Middle frontal gyrus (tissue), 1 donor: ENCODE results near the gene OR51B4.
"Not testable (repeated sequence)": the region's sequence is repeated elsewhere in the genome, so short reads cannot be mapped to it uniquely, and the experiment has no call there.

ENCODE experiments used
- DNase-seq: peaks from one replicate; pipeline ENCODE4 v3.0.0-alpha.2; 2015; ENCODE audit warnings: low spot score; ENCODE audit errors: extremely low spot score

The OR51B4 gene

GRCh38 chr11:5294342-5294995, 7.3 kb downstream of the OR51B4 start:
- DNase-seq = not testable (repeated sequence)

GRCh38 chr11:5293028-5293427, 8.7 kb downstream of the OR51B4 start:
- DNase-seq = no peak

GRCh38 chr11:5291207-5291838, 10.4 kb downstream of the OR51B4 start:
- no peak for DNase-seq

- DNase-seq = no peak
These were observed 11.6 kb downstream of the OR51B4 start for GRCh38 chr11:5290106-5290505.

- DNase-seq = no peak
These were observed 12.1 kb downstream of the OR51B4 start for GRCh38 chr11:5289696-5290095.

DNA sequence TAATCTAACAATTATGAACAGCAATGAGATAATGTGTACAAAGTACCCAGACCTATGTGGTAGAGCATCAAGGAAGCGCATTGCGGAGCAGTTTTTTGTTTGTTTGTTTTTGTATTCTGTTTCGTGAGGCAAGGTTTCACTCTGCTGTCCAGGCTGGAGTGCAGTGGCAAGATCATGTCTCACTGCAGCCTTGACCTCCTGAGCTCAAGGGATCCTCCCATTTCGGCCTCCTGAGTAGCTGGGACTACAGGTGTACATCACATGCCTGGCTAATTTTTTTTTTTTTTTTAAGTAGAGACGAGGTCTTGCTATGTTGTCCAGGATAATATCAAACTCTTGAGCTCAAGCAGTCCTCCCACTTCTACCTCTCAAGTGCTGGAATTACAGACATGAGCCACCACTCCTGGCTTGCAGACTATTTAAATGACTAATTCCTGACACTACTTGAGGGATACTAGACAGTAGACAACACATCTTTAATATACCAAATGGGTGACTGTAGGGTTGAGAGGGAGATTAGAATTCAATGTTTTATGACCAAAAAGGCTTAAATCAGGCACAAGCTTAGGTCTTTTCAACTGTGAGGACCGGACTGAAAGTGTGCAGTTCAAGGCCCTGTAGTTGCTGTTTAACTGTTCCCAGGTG, 12.7 kb downstream of the OR51B4 start:
- no peak for DNase-seq

DNA sequence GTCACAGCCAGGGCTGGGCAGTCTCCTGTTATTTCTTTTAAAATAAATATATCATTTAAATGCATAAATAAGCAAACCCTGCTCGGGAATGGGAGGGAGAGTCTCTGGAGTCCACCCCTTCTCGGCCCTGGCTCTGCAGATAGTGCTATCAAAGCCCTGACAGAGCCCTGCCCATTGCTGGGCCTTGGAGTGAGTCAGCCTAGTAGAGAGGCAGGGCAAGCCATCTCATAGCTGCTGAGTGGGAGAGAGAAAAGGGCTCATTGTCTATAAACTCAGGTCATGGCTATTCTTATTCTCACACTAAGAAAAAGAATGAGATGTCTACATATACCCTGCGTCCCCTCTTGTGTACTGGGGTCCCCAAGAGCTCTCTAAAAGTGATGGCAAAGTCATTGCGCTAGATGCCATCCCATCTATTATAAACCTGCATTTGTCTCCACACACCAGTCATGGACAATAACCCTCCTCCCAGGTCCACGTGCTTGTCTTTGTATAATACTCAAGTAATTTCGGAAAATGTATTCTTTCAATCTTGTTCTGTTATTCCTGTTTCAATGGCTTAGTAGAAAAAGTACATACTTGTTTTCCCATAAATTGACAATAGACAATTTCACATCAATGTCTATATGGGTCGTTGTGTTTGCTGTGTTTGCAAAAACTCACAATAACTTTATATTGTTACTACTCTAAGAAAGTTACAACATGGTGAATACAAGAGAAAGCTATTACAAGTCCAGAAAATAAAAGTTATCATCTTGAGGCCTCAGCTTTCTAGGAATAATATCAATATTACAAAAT, 13.4 kb downstream of the OR51B4 start:
- DNase-seq = no peak

DNA sequence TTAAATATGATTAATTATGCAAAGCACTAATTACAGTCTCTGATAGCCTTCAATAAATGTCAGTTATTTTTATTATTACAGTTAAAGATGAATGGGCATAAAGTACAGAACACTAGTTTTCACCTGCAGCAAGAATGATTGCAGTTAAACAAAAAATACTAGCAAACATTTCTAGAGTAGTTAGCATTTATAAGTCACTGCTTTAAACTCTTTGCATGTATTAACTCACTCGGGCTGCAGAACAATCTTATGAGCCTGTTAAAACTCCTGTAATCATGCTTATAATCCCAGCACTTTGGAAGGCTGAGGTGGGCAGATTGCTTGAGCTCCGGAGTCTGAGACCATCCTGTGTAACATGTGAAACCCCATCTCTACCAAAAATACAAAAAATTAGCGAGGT, 14.8 kb downstream of the OR51B4 start:
- no peak for DNase-seq

- no peak for DNase-seq
These were observed 15.4 kb downstream of the OR51B4 start for GRCh38 chr11:5286351-5286750.

DNA sequence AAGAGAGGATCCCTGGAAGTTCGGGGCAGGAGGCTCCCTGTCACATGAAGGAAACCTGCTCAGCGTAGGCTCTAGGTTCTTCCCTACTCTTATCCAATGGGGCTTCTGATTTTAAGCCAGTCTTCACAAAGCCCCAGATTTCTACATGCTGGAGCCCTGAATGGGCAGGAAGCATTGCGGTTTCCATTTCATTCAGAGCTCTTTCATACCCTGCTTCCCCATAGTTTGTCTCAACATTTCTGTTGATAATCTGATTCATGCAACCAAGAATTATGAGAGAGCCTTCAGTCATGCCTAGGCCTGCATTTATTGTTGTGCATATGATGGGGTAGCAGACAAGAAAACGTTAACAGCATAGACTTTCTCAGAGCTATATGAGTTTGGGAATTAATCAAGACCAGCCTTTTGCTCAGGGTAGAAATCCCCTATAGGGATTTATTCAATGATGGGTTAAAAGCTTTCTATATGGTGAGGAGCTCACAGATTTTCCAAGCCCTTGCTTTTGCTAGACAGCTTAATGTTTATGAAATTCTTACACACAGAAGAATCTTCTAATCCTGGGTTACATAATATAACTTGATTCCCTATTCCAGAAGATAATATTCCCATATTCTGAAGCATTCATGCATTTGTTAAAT, 15.9 kb downstream of the OR51B4 start:
- DNase-seq = no peak

GRCh38 chr11:5284637-5285036, 17.1 kb downstream of the OR51B4 start:
- no peak for DNase-seq

GRCh38 chr11:5283882-5284281, 17.9 kb downstream of the OR51B4 start:
- no peak for DNase-seq

DNA sequence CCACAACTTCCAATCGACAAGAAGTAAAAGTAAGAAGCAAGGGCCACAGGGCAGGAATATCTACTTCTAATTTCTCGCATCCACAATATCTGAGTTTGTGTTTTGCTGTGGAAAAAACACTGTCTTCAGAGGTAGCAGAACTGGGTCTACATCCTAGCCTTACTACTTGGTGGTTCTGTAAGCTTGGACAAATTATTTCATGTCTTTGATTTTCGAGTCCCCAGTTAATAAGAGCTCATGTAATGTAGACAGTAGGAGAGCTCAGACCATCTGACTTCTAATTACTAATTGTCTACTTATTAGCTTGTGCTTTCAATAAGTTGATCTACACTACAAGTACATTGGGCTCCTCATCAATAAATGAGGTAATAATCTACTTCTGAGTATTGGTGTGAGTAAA, 18.7 kb downstream of the OR51B4 start:
- no peak for DNase-seq

DNA sequence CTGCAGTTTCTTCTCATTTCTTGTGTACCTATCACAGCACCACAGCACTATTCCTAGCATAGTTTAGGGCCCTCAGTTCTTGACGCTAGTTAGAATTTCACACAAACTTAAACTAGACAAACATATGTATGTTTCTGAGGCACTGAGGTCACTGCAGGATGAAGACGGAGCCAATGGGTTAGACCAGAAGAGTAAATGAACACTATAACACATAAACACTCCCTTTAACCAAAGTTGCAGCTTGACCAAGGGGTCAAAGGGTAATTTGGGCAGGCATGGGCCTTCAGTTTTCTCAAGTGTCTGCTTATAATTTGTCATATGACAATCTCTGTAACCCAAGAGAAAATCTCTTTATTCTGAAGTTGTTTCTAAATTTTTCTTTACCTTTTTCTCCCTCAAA, 19.1 kb downstream of the OR51B4 start:
- no peak for DNase-seq

DNA sequence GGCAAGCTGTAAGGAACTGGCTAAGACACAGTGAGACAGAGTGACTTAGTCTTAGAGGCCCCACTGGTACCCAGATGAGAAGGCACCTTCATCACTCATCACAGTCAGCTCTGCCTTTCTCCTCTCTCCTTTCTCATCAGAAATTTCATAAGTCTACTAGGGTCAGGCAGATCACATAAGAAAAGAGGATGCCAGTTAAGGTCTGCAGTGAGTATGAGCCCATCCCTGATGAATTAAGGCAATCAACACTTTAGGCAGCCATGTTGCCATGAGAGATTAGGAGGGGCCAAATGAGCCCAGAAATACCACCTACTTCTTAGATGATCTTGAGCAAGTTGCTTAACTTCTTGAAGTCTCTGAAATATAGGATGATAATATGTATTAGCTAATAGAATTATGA, 20.1 kb downstream of the OR51B4 start:
- no peak for DNase-seq

- DNase-seq = no peak
These were observed 21.1 kb downstream of the OR51B4 start for GRCh38 chr11:5280582-5281102.

DNA sequence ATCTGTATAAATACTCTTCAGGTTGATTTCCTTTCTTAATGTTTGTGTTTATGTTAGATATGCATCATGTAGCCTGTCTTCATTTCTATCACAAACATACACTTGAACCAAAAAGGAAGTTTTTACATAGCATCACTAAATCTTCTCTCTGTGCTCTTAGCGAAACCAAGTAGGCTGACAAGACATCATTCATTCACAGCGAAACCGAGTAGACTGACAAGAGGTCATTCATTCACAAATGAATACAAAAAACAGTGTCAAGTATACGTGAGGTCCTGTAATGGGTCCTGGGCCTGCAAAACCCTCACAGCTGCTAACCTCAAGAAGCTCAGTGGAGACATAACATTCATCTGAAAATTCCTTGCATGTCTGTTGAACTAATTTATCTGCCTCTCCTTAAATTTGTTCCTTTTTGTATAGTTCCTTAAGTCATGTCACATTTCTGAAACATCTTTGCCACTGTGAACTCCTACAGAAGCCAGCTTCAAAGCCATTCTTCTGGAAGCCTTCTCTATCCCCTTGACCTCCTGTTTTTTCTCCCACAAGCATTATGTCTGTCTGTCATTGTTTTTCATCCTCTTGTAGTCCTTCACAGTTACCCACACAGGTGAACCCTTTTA, 22.2 kb downstream of the OR51B4 start:
- DNase-seq = no peak

DNA sequence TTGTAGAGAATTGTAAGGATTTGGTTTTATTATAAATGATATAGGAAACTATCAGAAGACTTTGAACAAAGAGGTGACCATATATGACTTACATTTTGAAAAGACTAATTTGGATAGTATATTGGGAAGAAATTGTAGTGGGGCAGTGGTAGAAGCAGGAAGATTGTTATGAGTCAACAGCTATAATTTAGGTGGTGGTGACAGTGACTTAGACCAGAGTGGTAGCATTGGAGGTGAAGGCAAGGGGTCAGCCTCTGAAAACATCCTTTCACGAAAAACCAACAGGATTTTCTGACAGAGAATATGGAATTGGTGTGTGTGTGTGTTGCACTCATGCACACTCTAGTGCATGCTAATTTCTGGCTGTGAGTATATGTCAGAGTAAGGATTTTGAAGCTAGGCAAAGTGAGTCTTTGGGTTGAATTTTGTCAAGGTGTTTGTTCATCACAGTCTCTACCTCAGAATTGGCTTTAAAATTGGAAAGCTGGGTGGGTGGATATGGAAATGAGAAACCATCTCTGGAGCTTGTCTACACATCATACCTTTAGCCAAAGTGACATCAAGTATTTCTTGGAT, 23.9 kb downstream of the OR51B4 start:
- no peak for DNase-seq

- no peak for DNase-seq
These were observed 25.0 kb downstream of the OR51B4 start for GRCh38 chr11:5276697-5277096.

DNA sequence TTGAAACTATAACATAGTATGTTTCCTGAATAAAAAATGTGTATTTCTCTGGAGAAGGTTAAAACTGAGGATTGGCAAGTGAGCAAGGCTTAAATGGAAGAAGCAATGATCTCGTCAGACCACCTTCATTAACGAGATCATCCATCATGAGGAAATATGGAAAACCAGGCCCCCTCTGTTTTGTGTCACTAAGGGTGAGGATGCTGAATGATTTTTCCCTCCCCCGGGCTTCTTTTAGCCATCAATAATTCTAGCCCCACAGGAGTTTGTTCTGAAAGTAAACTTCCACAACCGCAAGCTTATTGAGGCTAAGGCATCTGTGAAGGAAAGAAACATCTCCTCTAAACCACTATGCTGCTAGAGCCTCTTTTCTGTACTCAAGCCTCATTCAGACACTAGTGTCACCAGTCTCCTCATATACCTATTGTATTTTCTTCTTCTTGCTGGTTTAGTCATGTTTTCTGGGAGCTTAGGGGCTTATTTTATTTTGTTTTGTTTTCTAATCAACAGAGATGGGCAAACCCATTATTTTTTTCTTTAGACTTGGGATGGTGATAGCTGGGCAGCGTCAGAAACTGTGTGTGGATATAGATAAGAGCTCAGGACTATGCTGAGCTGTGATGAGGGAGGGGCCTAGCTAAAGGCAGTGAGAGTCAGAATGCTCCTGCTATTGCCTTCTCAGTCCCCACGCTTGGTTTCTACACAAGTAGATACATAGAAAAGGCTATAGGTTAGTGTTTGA, 26.2 kb downstream of the OR51B4 start:
- no peak for DNase-seq
